Activated T-cell treated with anti-CD3 and anti-CD28 coated beads, Interleukin-2, amount 50 U/mL, for 72 hours (primary cell): ENCODE results near the gene NECTIN1. TPM values are rescaled to one million over a fixed set of nuclear protein-coding genes. Genes with fewer than 3 reads are reported as not detected.

Experiments
- ATAC-seq, 2 donors: fragments of 150-1000 bp; cut with Tn5 transposase; replicated peaks in 1 of 2; 2 replicates each; pipeline ENCODE4 v1.10.0; 2021; ENCODE audit warnings: moderate library complexity in 2 of 2, mild to moderate bottlenecking in 1 of 2
- DNase-seq, 2 donors: peaks; one replicate each; pipeline ENCODE4 v3.0.0; 2021 to 2022; ENCODE audit warnings: mixed read lengths in 1 of 2
- H3K27ac Mint-ChIP-seq: one replicate; pipeline ENCODE4 v1.8.0; 2022; ENCODE audit warnings: mild to moderate bottlenecking, moderate library complexity, mixed read lengths
- H3K27me3 Mint-ChIP-seq: one replicate; pipeline ENCODE4 v1.8.0; 2022; ENCODE audit warnings: low read depth, mixed read lengths
- H3K36me3 Mint-ChIP-seq, 2 donors: one replicate each; pipeline ENCODE4 v1.8.0; 2022; ENCODE audit warnings: mixed read lengths in 2 of 2, mild to moderate bottlenecking in 1 of 2; ENCODE audit not compliant: insufficient read depth in 2 of 2
- H3K4me1 Mint-ChIP-seq: one replicate; pipeline ENCODE4 v1.8.0; 2022; ENCODE audit warnings: low read depth, mixed read lengths
- H3K4me3 Mint-ChIP-seq, 2 donors: one replicate each; pipeline ENCODE4 v1.8.0; 2022; ENCODE audit warnings: mild to moderate bottlenecking in 2 of 2, mixed read lengths in 2 of 2, moderate library complexity in 2 of 2
- H3K9me3 Mint-ChIP-seq, 2 donors: one replicate each; pipeline ENCODE4 v1.8.0; 2022; ENCODE audit warnings: mixed read lengths in 2 of 2
- total RNA-seq, 2 donors: library from RNA; stranded (reverse); gene quantifications; one replicate each; pipeline ENCODE4 v1.2.3, GENCODE V29; 2022

Gene NECTIN1, protein sequence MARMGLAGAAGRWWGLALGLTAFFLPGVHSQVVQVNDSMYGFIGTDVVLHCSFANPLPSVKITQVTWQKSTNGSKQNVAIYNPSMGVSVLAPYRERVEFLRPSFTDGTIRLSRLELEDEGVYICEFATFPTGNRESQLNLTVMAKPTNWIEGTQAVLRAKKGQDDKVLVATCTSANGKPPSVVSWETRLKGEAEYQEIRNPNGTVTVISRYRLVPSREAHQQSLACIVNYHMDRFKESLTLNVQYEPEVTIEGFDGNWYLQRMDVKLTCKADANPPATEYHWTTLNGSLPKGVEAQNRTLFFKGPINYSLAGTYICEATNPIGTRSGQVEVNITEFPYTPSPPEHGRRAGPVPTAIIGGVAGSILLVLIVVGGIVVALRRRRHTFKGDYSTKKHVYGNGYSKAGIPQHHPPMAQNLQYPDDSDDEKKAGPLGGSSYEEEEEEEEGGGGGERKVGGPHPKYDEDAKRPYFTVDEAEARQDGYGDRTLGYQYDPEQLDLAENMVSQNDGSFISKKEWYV
- 1 to 10 TPM; 1.5 to 2.6 TPM for total RNA-seq

DNA sequence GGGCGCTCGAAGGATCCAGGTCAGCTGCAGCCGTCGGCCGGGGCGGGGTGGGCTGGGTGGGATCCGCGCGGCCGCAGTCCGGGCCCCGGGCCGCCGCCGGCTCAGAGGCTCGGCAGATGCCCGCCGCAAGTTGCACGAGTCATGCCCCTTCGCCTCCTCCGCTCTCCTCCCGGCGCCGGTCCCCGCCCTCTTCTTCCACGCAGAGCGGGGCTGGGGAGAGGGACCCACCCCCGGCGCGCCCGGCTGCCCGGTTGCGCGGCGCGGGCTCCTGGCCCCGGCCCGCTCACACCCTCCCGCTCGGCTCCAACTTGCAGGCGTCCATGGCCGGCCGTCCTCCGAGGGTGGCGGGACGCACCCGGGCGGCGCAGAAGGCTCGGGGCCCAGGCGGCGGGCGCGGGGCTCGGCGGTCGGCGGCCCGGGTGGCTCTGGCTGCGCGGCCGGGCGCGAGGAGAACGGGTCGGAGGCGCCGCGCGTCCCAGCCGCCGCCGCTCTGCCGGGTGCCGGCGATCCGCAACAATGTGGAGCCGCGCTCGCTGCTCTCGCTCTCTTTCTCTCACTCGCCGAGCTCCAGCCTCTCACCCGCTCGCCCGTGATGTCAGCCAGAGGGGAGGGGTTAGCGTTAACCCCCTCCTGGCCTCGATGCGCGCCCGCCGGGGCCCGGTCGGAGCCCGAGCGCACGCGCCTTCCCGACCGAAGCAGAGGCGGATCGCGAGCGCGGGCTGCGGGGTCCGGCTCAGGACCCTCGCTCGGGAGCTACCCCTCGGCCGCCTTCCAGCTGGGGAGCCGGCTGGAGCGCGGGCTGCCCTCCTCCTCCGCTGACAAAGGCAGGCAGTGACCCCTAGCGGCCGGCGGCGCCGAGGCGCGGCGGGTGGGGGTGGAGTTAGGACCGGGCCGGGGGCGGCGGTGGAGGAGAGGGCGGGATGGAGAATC, at the start of gene NECTIN1:
Gene NECTIN1 (minus strand): TSS at position 550 of the 930 bp plus-strand sequence. CDS start 647 bp downstream, outside the sequence.
- Mint-ChIP-seq H3K9me3 (no peaks in the 10 kb centered on the region), H3K4me1 (peaks cover 11% of the 10 kb centered on the region), H3K4me3 (peak within 1 kb of the TSS; percentile 86 to 88), H3K36me3 (no peaks in the 10 kb centered on the region), H3K27ac (no peak within 1 kb of the TSS), H3K27me3 (peaks cover 48% of the 10 kb centered on the region)
- peak; percentile 88 to 91 for DNase-seq
- ATAC-seq = peak; percentile 91 to 92

DNA sequence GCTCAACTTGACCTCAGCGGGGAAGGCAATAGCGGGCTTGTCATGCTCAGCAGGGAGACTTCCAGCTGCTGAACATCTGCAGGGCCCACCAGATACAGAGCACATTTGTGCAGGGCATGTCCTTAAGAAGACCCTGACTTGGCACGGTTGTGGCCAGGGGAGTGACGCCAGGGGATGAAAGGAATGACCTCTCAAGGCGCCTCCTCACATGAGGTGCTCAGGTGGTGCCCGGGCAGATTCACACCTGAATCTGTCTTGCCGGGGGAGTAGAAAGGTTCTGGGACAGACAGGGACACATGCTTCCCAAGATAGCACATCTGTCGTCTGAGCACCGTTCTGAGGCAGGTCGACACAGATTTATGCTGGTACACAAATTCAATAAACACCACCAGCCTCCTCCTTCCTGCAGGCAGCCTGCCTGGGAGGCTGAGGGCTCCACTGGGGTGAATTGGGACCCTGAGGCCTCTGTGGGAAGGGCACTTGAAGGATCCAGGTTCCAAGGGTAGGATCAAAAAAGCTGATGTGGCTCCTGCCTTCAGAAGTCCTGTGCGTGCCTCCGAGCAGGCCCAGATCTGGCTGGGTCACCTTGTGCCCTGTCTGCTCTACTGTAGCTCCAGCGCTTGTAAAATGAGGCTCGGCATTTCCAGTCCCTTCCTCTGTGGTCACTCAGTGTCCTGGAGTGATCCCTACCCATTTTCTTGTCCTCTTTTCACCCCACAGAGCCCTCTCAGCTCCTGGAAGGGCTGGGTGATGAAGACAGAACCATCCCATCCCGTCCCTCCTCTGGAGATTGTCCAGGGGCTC, 49.6 kb upstream of the NECTIN1 start:
- DNase-seq (no peak), ATAC-seq (no peak)
- no peak overlapping the region for H3K4me3 Mint-ChIP-seq
- no peaks in the 10 kb centered on the region for H3K9me3 Mint-ChIP-seq
- H3K27ac Mint-ChIP-seq = no peak overlapping the region
- no peaks in the 10 kb centered on the region for H3K4me1 Mint-ChIP-seq
- H3K36me3 Mint-ChIP-seq = no peaks in the 10 kb centered on the region
- H3K27me3 Mint-ChIP-seq = peaks cover 22% of the 10 kb centered on the region

DNA sequence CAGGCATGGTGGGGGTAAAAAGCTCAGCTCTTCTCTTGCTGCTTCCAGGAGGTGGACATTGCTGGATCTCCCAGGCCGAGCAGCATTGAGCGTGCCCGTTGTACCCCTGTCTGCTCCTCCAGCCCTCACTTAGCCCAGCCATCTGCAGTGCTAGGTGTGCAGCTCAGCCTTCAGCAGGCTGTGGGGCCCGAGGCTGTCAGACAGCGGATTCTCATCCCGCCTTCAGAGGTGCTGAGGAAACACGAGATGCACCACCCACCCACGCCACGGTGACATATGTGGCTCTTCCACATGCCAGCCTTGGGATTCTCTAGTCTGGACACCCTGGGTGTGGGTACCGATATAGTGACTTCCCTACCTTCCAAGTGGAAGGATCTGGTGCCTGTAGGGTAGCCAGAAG, 48.9 kb upstream of the NECTIN1 start:
- ATAC-seq (no peak), DNase-seq (no peak)
- H3K27ac Mint-ChIP-seq = no peak overlapping the region
- no peak overlapping the region for H3K4me3 Mint-ChIP-seq
- no peaks in the 10 kb centered on the region for H3K36me3 Mint-ChIP-seq
- no peaks in the 10 kb centered on the region for H3K4me1 Mint-ChIP-seq
- peaks cover 21% of the 10 kb centered on the region for H3K27me3 Mint-ChIP-seq
- H3K9me3 Mint-ChIP-seq = no peaks in the 10 kb centered on the region

DNA sequence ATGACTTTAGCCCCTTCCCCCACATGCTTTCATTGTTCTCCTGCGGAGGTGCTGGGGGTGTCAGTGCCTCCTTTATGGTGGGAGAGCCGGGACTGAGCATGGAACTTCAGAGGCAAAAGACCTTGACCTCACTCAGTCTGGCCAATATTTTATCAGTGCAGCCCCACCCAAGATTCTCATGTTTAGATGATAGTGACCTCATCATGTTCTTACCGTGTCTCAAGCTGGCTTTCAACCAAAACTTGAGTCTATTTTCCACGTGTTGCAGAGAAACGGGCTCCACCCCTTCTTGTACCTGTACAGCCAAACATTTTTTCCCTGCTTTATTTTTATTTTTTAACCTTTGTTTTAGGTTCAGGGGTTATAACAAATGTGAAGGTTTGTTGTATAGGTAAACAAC, 47.7 kb upstream of the NECTIN1 start:
- no peak overlapping the region for H3K4me3 Mint-ChIP-seq
- H3K27ac Mint-ChIP-seq = no peak overlapping the region
- no peaks in the 10 kb centered on the region for H3K9me3 Mint-ChIP-seq
- no peak for ATAC-seq
- H3K27me3 Mint-ChIP-seq = peaks cover 9% of the 10 kb centered on the region
- H3K4me1 Mint-ChIP-seq = no peaks in the 10 kb centered on the region
- no peaks in the 10 kb centered on the region for H3K36me3 Mint-ChIP-seq
- no peak for DNase-seq

DNA sequence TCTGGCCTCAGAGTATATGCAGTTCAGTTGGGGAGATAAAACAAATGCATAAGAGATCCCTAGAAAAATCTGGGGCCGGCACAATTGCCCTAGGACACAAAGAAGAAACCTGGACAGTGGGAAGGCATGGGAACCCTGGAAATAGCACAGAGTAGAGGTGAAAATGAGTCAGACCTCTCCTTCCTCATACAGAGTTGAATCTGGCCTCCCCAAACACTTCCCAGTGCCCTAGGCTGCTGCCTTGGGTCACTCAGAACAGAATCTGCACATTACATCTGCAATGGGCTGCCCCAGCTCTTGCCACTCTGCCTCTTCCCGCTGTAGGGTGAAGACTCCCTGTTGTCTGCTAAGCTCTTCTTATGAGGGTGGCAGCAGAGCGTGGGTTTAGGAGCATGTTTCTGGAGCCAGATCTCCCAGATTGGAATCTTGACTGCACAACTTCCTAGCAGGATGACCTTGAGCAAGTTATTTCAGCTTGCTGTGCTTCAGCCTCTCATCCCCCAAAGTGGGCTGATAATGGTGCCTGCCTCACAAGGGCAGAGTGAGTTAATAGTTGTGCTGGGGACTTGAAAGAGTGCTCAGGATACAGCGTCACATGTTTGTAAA, 47.1 kb upstream of the NECTIN1 start:
- Mint-ChIP-seq H3K27ac (no peak overlapping the region), H3K9me3 (no peaks in the 10 kb centered on the region), H3K36me3 (no peaks in the 10 kb centered on the region), H3K4me1 (no peaks in the 10 kb centered on the region), H3K4me3 (no peak overlapping the region), H3K27me3 (peaks cover 9% of the 10 kb centered on the region)
- DNase-seq = no peak
- no peak for ATAC-seq

DNA sequence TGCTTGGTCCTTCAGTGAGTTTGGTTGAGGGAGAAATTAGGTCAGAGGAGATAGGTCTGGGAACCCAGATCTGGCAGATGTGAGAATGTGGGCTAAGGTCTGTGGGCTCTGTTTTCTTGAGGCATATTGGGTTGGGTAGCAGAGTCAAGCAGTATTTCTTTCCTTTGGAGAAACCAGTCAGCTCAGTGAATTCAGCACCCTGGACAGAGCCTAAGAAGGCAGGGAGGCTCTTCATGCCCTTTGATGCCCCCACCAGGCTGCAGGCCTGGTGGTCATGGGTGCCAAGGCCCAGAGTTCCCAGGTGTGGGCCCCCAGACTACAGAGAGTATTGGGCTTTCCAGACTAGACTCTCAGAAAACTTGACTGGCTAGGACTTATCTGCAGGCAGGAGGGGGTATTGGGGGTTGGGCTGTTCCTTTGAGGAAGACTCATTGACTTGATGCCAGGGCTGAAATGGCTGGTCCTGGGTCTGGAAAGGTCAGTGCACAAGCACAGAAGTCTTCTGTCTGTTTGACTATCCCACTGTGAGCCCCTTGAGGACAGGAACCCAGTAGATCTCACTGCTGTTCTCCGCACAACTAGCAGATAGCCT, 45.3 kb upstream of the NECTIN1 start:
- DNase-seq (peak in 1 of 2 donors; percentile 8), ATAC-seq (no peak)
- H3K4me1 Mint-ChIP-seq = no peaks in the 10 kb centered on the region
- no peaks in the 10 kb centered on the region for H3K36me3 Mint-ChIP-seq
- H3K9me3 Mint-ChIP-seq = no peaks in the 10 kb centered on the region
- no peak overlapping the region for H3K27ac Mint-ChIP-seq
- no peak overlapping the region for H3K4me3 Mint-ChIP-seq
- H3K27me3 Mint-ChIP-seq = peaks cover 9% of the 10 kb centered on the region

DNA sequence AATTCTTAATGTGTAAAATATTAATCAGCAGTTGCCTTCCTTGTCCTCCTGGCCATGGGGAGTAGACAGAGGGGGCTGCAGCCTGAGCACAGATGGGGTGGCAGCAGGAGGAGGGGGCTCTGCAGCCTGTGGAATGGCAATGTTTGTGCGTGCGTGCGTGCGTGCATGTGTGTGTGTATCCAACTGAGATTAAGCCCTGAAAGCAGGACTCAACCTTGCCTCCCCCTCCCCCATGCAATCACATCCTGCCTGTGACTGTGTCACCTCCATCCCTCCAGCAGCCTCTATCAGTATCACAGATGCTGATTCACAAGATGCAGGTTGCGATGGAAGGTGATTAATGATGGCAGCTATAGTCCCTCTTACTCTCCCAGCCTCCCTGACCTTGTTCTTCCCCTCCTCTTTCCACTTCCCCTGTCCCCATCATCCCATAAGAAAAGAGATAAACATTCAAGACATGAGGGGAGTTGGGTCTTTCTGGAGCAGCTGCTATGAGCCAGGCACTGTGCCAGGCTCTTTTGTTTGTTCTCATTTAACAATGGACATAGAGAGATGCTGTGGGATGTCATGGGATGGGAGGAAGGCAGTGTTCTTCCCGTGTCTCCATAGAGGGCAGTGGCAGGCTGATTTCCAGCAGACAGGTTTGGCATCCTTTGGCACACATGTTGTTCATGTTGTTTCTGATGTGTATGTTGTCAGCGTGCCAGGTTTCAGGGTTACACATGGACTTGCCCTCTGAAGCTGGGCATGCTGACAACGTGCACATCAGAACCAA, 43.8 kb upstream of the NECTIN1 start:
- H3K27ac Mint-ChIP-seq = no peak overlapping the region
- H3K27me3 Mint-ChIP-seq = peaks cover 9% of the 10 kb centered on the region
- DNase-seq (no peak), ATAC-seq (no peak)
- H3K36me3 Mint-ChIP-seq = no peaks in the 10 kb centered on the region
- peaks cover 0 to 2% of the 10 kb centered on the region in 2 donors for H3K9me3 Mint-ChIP-seq
- no peaks in the 10 kb centered on the region for H3K4me1 Mint-ChIP-seq
- H3K4me3 Mint-ChIP-seq = no peak overlapping the region

DNA sequence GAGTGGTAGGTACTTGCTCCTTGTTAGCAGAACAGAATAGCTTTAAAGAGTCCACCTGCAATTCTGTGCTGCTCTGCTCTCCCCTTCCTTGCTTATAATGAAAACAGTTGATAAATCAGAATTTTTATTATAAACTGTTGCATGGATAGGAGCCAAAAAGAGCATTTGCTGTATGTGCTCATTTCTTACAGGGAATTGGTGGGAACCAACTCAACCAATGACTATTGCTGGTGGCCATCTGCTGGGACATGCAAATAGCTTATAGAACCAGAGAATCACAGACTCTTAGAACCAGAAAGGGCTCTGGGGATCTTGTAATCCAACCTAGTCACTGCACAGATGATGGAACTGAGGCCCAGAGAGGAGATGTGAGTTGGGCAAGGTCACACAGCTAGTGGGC, 43.1 kb upstream of the NECTIN1 start:
- H3K4me3 Mint-ChIP-seq = no peak overlapping the region
- peaks cover 0 to 2% of the 10 kb centered on the region in 2 donors for H3K9me3 Mint-ChIP-seq
- ATAC-seq = no peak
- peaks cover 9% of the 10 kb centered on the region for H3K27me3 Mint-ChIP-seq
- H3K36me3 Mint-ChIP-seq = no peaks in the 10 kb centered on the region
- H3K4me1 Mint-ChIP-seq = no peaks in the 10 kb centered on the region
- H3K27ac Mint-ChIP-seq = no peak overlapping the region
- no peak for DNase-seq

DNA sequence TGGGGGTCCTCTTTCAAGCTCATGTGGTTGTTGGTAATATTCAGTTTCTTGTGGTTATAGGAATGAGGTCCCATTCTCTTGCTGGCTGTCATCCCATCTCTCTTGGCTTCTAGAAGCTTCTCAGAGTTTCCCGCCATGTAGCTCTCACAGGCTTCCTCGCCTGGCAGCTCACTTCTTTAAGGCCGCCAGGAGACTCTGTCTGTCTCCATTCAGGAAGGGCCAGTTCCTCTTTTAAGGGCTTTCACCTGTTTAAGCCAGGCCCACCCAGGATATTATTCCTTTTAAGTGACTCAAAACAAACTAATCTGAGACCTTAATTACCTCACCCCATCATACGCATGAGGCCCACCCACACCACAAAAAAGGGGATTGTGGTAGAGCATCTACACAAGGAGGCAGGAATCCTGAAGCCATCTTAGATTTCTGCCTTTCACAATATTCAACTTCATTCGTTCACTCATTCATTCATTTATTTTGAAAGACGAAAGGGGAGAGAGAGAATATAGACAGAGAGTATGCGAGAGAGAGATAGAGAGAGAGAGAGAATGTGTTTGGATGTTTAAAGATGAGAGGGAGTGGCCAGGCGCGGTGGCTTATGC, 42.3 kb upstream of the NECTIN1 start:
- peaks cover 6% of the 10 kb centered on the region for H3K27me3 Mint-ChIP-seq
- H3K27ac Mint-ChIP-seq = no peak overlapping the region
- peaks cover 0 to 2% of the 10 kb centered on the region in 2 donors for H3K9me3 Mint-ChIP-seq

DNA sequence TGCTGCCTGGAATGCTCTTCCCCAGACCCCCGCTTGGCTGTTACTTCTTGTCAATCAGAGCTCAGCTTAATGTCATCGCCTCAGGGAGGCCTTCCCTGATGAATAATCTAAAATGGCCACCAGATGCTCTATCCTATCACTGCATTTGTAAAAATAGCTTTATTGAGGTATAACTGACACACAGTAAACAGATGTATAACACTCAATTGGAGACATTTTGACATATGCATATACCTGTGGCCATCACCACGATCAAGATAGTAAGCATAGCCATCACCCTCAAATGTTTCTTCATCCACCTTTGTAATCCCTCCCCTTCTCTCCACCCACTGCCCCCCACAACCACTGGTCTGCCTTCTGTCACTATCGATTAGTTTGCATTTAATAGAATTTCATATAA, 36.6 kb upstream of the NECTIN1 start:
- Mint-ChIP-seq H3K27ac (no peak overlapping the region), H3K27me3 (peaks cover 11% of the 10 kb centered on the region), H3K9me3 (peaks cover 0 to 2% of the 10 kb centered on the region in 2 donors), H3K4me3 (no peak overlapping the region), H3K4me1 (no peaks in the 10 kb centered on the region), H3K36me3 (no peaks in the 10 kb centered on the region)
- ATAC-seq = no peak
- DNase-seq = no peak

More for the DNA sequence above, 42.3 kb upstream of the NECTIN1 start:
- no peak overlapping the region for H3K4me3 Mint-ChIP-seq
- no peaks in the 10 kb centered on the region for H3K4me1 Mint-ChIP-seq
- no peak for ATAC-seq
- H3K36me3 Mint-ChIP-seq = no peaks in the 10 kb centered on the region
- no peak for DNase-seq

DNA sequence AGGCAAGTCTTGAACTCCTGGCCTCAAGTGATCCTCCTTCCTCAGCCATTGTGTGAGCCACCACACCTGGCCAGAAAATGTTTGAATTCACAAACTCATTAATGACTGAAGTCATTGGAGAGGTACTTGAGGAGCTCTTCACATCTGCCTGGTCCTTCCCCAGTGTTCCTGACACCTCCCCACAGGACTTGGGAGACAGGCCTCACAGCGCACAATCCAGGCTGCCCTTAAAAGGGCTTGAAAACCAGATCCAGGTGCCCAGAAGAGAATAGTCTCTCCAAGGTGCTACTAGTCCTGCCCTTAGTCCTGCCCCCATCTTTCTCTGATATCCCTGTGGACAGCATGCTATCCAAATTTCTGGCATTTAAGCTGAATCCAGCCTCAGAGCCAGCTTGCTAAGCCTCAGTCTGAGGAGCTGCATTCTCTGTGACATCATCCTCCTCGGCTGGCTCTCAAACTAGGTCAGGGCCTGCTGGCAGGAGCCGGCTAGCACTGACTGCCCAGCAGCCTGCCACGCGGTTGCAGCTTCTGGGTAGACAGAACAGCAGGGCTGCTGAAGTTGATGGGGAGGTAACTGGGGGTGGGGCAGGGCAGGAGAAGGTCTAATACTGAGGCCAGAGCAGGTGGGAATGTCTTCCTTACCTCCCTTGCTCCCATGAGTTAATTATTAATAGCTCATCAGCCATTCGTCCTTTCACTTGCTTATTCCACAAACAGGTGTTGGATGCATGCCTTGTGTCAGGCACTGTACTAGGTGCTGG, 35.3 kb upstream of the NECTIN1 start:
- Mint-ChIP-seq H3K9me3 (peaks cover 0 to 2% of the 10 kb centered on the region in 2 donors), H3K36me3 (no peaks in the 10 kb centered on the region), H3K4me3 (no peak overlapping the region), H3K27ac (no peak overlapping the region), H3K4me1 (no peaks in the 10 kb centered on the region), H3K27me3 (peaks cover 11% of the 10 kb centered on the region)
- ATAC-seq (no peak), DNase-seq (no peak)
